Measurements from ENCODE around the gene TCF12. TPM values are rescaled to one million over a fixed set of nuclear protein-coding genes. Genes with fewer than 3 reads are reported as not detected.
"Not testable (repeated sequence)": the region's sequence is repeated elsewhere in the genome, so short reads cannot be mapped to it uniquely, and the experiment has no call there.

Gene TCF12
- total RNA-seq, 1 donor from 2014 or later: 84.6 TPM

DNA sequence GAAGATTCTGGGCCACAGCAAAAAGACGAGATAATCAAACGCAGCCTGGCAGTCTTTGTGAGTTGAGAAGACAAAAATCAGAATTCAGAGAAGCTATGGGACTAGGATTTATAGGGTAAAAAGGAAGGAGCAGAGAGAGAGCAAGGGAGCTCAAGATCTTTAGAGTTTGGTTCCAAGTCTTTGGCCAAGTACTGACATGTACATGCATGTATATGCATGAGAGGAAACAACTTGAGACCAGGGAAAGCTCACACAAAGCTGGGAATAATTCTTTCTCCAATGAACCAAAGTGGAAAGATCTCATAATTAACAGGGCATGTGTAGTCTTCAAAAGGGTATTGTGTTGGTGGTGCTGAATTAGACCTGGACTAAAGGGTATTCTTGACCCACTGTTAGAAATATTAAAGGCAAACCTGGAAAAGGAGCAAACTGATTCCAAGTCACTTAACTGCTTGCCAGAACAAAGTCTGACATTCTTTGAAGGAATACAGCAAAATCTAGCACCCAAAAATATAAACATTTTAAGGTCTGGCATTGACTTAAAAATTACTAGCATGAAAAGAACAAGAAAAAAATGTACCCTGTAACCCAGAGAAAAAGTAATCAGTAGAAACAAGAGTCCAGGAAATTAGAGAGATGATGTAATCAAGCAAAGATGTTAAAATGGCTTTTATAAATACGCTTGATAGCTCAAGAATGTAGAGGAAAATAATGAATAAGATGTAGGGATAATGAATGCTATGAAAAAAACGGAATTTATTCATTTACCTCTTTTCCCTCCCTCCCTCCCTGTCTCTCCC, 231.8 kb downstream of the TCF12 start:
- Histone ChIP-seq H3K27me3 (ENCODE audit: control insufficient read depth, insufficient read depth, low read length) (no peaks in the 10 kb centered on the region), H3K36me3 (ENCODE audit: control insufficient read depth, insufficient read depth, low read length) (no peaks in the 10 kb centered on the region), H3K4me3 (ENCODE audit: low read depth, low read length) (no peak overlapping the region)
- TF ChIP-seq, protein P1, sequence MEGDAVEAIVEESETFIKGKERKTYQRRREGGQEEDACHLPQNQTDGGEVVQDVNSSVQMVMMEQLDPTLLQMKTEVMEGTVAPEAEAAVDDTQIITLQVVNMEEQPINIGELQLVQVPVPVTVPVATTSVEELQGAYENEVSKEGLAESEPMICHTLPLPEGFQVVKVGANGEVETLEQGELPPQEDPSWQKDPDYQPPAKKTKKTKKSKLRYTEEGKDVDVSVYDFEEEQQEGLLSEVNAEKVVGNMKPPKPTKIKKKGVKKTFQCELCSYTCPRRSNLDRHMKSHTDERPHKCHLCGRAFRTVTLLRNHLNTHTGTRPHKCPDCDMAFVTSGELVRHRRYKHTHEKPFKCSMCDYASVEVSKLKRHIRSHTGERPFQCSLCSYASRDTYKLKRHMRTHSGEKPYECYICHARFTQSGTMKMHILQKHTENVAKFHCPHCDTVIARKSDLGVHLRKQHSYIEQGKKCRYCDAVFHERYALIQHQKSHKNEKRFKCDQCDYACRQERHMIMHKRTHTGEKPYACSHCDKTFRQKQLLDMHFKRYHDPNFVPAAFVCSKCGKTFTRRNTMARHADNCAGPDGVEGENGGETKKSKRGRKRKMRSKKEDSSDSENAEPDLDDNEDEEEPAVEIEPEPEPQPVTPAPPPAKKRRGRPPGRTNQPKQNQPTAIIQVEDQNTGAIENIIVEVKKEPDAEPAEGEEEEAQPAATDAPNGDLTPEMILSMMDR (IDR thresholded peaks at IDR 0.05; ENCODE audit: insufficient read depth, low read length, poor library complexity, severe bottlenecking): no peak
- peak; percentile 12 for DNase-seq (ENCODE audit: low read depth)

DNA sequence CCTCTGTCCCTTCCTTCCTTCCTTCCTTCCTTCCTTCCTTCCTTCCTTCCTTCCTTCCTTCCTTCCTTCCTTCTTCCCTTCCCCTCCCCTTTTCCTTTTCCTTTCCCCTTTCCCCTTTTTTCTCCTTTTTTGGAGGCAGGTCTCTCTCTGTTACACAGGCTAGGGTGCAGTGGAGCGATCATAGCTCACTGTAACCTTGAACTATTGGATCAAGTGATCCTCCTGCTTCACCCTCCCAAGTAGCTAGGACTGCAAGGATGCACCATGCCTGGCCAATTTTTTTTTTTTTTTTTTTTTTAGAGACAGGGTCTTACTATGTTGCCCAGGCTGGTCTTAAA, 232.4 kb downstream of the TCF12 start:
- H3K36me3 ChIP-seq (ENCODE audit: control insufficient read depth, insufficient read depth, low read length); DNase-seq (ENCODE audit: low read depth); H3K4me3 ChIP-seq (ENCODE audit: low read depth, low read length); H3K27me3 ChIP-seq (ENCODE audit: control insufficient read depth, insufficient read depth, low read length): not testable (repeated sequence)

DNA sequence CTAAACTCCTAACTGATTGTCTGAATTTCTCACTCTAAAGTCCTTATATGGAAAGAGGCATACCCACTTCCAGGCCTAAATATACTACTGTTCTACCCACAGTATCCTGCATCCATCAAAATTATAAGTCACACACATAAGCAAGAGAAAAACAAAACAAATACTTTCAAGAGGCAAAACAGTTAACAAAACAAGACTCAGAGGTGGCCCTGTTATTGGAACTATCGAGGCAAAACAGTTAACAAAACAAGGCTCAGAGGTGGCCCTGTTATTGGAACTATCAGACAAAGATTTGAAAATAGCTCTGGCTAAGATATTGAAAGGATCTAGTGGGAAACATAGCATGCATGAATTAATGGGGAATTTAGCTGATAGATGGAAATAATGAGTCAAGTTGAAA, 233.7 kb downstream of the TCF12 start:
- Histone ChIP-seq H3K27me3 (ENCODE audit: control insufficient read depth, insufficient read depth, low read length) (no peaks in the 10 kb centered on the region), H3K36me3 (ENCODE audit: control insufficient read depth, insufficient read depth, low read length) (no peaks in the 10 kb centered on the region), H3K4me3 (ENCODE audit: low read depth, low read length) (no peak overlapping the region)
- no peak for DNase-seq (ENCODE audit: low read depth)
- TF ChIP-seq, protein P1 (IDR thresholded peaks at IDR 0.05; ENCODE audit: insufficient read depth, low read length, poor library complexity, severe bottlenecking): no peak

DNA sequence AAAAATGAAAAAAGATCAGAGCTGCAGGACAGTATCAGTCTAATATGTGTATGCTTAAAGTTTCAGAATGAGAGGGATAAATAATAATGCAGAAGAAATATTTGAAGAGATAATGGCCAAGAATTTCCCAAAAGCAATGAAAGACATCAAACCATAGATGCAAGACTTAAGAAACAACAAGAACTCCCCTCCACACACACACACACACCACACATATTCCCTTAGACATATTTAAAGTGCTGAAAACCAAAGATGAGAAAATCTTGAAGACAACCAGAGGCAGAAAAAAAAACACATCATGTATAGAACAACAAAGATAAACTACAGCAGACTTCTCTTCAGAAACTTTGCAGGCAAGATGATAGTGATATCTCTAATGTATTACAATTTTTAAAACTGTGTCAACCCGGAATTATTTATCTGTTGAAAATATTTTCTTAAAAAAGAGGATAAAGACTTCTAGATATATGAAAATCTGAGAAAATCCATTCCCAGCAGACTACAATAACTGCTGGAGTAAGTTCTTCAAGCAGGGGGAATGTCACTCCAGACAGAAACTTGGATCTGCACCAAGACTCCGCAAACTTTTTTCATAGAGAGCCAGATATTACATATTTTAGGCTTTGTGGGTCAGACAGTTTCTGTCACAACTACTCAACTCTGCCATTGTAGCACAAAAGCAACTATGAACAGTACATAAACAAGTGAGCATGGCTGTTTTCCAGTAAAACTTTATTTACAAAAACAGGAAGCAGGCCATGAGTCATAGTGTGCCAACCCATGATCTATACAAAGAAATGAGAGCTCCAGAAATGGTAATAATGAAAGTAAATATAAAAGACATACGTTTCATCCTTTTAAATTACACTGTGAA, 234.5 kb downstream of the TCF12 start:
- no peaks in the 10 kb centered on the region for H3K36me3 ChIP-seq (ENCODE audit: control insufficient read depth, insufficient read depth, low read length)
- no peak overlapping the region for H3K4me3 ChIP-seq (ENCODE audit: low read depth, low read length)
- H3K27me3 ChIP-seq (ENCODE audit: control insufficient read depth, insufficient read depth, low read length): no peaks in the 10 kb centered on the region
- no peak for DNase-seq (ENCODE audit: low read depth)
- TF ChIP-seq, protein P1 (IDR thresholded peaks at IDR 0.05; ENCODE audit: insufficient read depth, low read length, poor library complexity, severe bottlenecking): no peak

DNA sequence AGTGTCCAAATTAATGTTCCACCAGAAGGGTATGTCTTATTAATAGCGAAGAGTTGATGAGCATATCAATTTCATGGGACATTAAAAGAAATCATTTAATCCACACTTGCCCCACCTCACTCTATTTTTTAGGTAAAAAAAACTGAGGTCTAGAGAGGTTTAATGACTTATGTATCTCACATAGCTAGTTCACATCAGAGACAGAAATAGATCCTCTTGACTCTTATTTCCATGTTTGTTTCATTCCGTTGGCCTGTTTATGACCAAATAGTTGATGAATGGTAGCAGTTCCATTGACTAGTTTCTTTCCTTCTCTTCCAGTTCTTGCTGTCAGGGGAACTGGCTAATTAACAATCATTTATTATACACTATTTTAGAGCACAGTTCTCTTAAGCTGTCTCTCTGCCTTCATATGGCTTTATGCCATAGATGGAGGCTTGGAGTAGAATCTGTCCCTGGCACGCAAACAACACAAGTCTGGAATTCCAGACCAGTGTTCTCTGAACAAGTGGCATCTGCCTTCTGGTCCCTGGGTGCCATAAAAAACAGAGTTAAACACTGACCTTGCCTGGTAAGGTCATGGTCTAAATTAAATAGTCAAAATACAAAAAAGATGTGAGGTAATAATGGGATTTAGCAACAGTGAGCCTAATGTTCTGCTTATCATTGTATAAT, 237.9 kb downstream of the TCF12 start:
- no peak overlapping the region for H3K4me3 ChIP-seq (ENCODE audit: low read depth, low read length)
- no peaks in the 10 kb centered on the region for H3K27me3 ChIP-seq (ENCODE audit: control insufficient read depth, insufficient read depth, low read length)
- DNase-seq (ENCODE audit: low read depth): no peak
- no peaks in the 10 kb centered on the region for H3K36me3 ChIP-seq (ENCODE audit: control insufficient read depth, insufficient read depth, low read length)
- TF ChIP-seq, protein P1 (IDR thresholded peaks at IDR 0.05; ENCODE audit: insufficient read depth, low read length, poor library complexity, severe bottlenecking): no peak

DNA sequence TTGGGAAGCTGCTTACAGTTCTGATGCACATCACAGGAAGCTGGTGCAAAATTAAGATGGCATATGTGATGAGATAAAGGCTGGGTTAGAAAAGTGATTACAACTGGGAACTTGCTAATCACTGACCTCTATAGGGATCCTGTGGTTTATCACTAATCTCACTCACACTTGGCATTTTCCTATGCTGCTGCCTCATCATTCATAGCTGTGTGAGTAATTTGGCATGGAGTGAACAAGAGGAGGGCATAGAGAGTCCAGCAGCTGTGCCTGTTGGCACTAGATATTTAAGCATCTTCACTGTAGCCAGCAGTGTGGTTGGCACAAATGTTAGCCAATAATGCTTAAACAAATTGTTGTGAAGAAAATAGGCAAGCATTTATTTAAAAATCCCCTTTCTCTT, 240.1 kb downstream of the TCF12 start:
- Histone ChIP-seq H3K27me3 (ENCODE audit: control insufficient read depth, insufficient read depth, low read length) (no peaks in the 10 kb centered on the region), H3K4me3 (ENCODE audit: low read depth, low read length) (no peak overlapping the region), H3K36me3 (ENCODE audit: control insufficient read depth, insufficient read depth, low read length) (no peaks in the 10 kb centered on the region)
- DNase-seq (ENCODE audit: low read depth): peak; percentile 9
- TF ChIP-seq, protein P1 (IDR thresholded peaks at IDR 0.05; ENCODE audit: insufficient read depth, low read length, poor library complexity, severe bottlenecking): no peak

Measured in kidney epithelial cell (primary cell).